Measurements from ENCODE around the gene RBM26. TPM values are rescaled to one million over a fixed set of nuclear protein-coding genes. Genes with fewer than 3 reads are reported as not detected.

The RBM26 gene
- total RNA-seq, 4 donors from 2014 or later: 19.8 to 29.9 (median 21.3) TPM

- Histone ChIP-seq H3K4me1 (peaks cover 0 to 19% (median 10%) of the 10 kb centered on the region in 4 donors), H3K27me3 (no peaks in the 10 kb centered on the region), H3K4me3 (no peak overlapping the region), H3K27ac (replicated peaks in 1 of 4) (no peak overlapping the region), H3K36me3 (peaks cover 0 to under 1% (median 0%) of the 10 kb centered on the region in 4 donors), H3K9me3 (no peaks in the 10 kb centered on the region)
- intact Hi-C loops (cut with DNase I): no loop called here
- TF ChIP-seq POLR2A (IDR thresholded peaks at IDR 0.05; ENCODE audit: low read depth): no peak
- TF ChIP-seq CTCF (IDR thresholded peaks at IDR 0.05): no peak
- no peak for TF ChIP-seq EP300 (IDR thresholded peaks at IDR 0.05)
- TF ChIP-seq POLR2AphosphoS5 (IDR thresholded peaks at IDR 0.05): no peak
- 68% methylated on average over 2 of the region's 2 CpGs for WGBS
- DNase-seq (ENCODE audit: extremely low spot score): no peak
Measured at GRCh38 chr13:79312340-79312855, 93.7 kb downstream of the RBM26 start.

- H3K36me3 ChIP-seq: no peaks in the 10 kb centered on the region
- H3K9me3 ChIP-seq: no peaks in the 10 kb centered on the region
- no peak for TF ChIP-seq POLR2A (IDR thresholded peaks at IDR 0.05; ENCODE audit: low read depth)
- no peak for TF ChIP-seq POLR2AphosphoS5 (IDR thresholded peaks at IDR 0.05)
- no peak for TF ChIP-seq CTCF (IDR thresholded peaks at IDR 0.05)
- TF ChIP-seq EP300 (IDR thresholded peaks at IDR 0.05): no peak
- WGBS: 55% methylated on average over 3 of the region's 3 CpGs
- DNase-seq (ENCODE audit: extremely low spot score): no peak
- no peak overlapping the region for H3K27ac ChIP-seq (replicated peaks in 1 of 4)
- no peak overlapping the region for H3K4me3 ChIP-seq
- intact Hi-C loops (cut with DNase I): no loop called here
- H3K27me3 ChIP-seq: no peaks in the 10 kb centered on the region
- H3K4me1 ChIP-seq: peaks cover 0 to 22% (median 12%) of the 10 kb centered on the region in 4 donors
Measured at GRCh38 chr13:79311386-79311785, 94.7 kb downstream of the RBM26 start.

- intact Hi-C loops (cut with DNase I): no loop called here
- Histone ChIP-seq H3K36me3 (no peaks in the 10 kb centered on the region), H3K9me3 (no peaks in the 10 kb centered on the region), H3K27ac (replicated peaks in 1 of 4) (no peak overlapping the region), H3K4me3 (no peak overlapping the region), H3K4me1 (peaks cover 0 to 22% (median 11%) of the 10 kb centered on the region in 4 donors), H3K27me3 (no peaks in the 10 kb centered on the region)
- no peak for TF ChIP-seq POLR2AphosphoS5 (IDR thresholded peaks at IDR 0.05)
- no peak for TF ChIP-seq CTCF (IDR thresholded peaks at IDR 0.05)
- TF ChIP-seq POLR2A (IDR thresholded peaks at IDR 0.05; ENCODE audit: low read depth): no peak
- TF ChIP-seq EP300 (IDR thresholded peaks at IDR 0.05): no peak
- 92% methylated on average over 9 of the region's 9 CpGs for WGBS
- DNase-seq (ENCODE audit: extremely low spot score): no peak
Measured at GRCh38 chr13:79309690-79310089, 96.4 kb downstream of the RBM26 start.

- Histone ChIP-seq H3K27ac (replicated peaks in 1 of 4) (no peak overlapping the region), H3K4me3 (no peak overlapping the region), H3K36me3 (no peaks in the 10 kb centered on the region), H3K27me3 (peaks cover 0 to 2% (median 0%) of the 10 kb centered on the region in 4 donors), H3K4me1 (peaks cover 0 to 22% (median 10%) of the 10 kb centered on the region in 4 donors), H3K9me3 (no peaks in the 10 kb centered on the region)
- no peak for TF ChIP-seq POLR2AphosphoS5 (IDR thresholded peaks at IDR 0.05)
- no peak for TF ChIP-seq EP300 (IDR thresholded peaks at IDR 0.05)
- no peak for TF ChIP-seq POLR2A (IDR thresholded peaks at IDR 0.05; ENCODE audit: low read depth)
- no peak for TF ChIP-seq CTCF (IDR thresholded peaks at IDR 0.05)
- DNase-seq (ENCODE audit: extremely low spot score): no peak
- WGBS: 51% methylated on average over 8 of the region's 8 CpGs
- intact Hi-C loops (cut with DNase I): no loop called here
Measured at GRCh38 chr13:79307866-79308298, 98.2 kb downstream of the RBM26 start.

- Histone ChIP-seq H3K4me1 (peaks cover 0 to 22% (median 10%) of the 10 kb centered on the region in 4 donors), H3K36me3 (no peaks in the 10 kb centered on the region), H3K4me3 (no peak overlapping the region), H3K9me3 (no peaks in the 10 kb centered on the region), H3K27me3 (peaks cover 0 to 2% (median 0%) of the 10 kb centered on the region in 4 donors), H3K27ac (replicated peaks in 1 of 4) (no peak overlapping the region)
- TF ChIP-seq POLR2AphosphoS5 (IDR thresholded peaks at IDR 0.05): no peak
- TF ChIP-seq CTCF (IDR thresholded peaks at IDR 0.05): no peak
- no peak for TF ChIP-seq EP300 (IDR thresholded peaks at IDR 0.05)
- TF ChIP-seq POLR2A (IDR thresholded peaks at IDR 0.05; ENCODE audit: low read depth): no peak
- intact Hi-C loops (cut with DNase I): no loop called here
- 91% methylated on average over 3 of the region's 3 CpGs for WGBS
- no peak for DNase-seq (ENCODE audit: extremely low spot score)
Measured at GRCh38 chr13:79307433-79307861, 98.6 kb downstream of the RBM26 start.
